RWPE2 (cell line): ENCODE data around the gene PTCD3.

ENCODE experiments used
- ATAC-seq: fragments of 200-7000 bp; cut with Tn5 transposase; 3 replicates; pipeline ENCODE4 v1.9.1; 2021; ENCODE audit warnings: low read depth
- DNase-seq: peaks from one replicate; pipeline ENCODE4 v3.0.0-alpha.2; 2020; ENCODE audit warnings: low spot score
- H3K27ac ChIP-seq: fragments of 450-650 bp; 2 replicates; pipeline ENCODE4 v1.5.1; 2017; ENCODE audit warnings: mild to moderate bottlenecking; ENCODE audit not compliant: poor library complexity, severe bottlenecking
- H3K27me3 ChIP-seq: fragments of 250-450 bp; sonication (Bioruptor Pico); 2 replicates; pipeline ENCODE4 v1.5.1; 2021; ENCODE audit warnings: mild to moderate bottlenecking, moderate library complexity; ENCODE audit not compliant: insufficient read depth, poor library complexity, severe bottlenecking
- H3K36me3 ChIP-seq: fragments of 250-450 bp; sonication (Bioruptor Pico); 2 replicates; pipeline ENCODE4 v1.5.1; 2020; ENCODE audit warnings: low read depth, mild to moderate bottlenecking, moderate library complexity
- H3K4me1 ChIP-seq: fragments of 250-450 bp; sonication (Bioruptor Pico); 2 replicates; pipeline ENCODE4 v1.5.1; 2021; ENCODE audit warnings: mild to moderate bottlenecking, moderate library complexity; ENCODE audit not compliant: insufficient read depth, poor library complexity, severe bottlenecking
- H3K4me3 ChIP-seq: fragments of 250-450 bp; sonication (Bioruptor Pico); 2 replicates; pipeline ENCODE4 v1.5.1; 2021; ENCODE audit warnings: mild to moderate bottlenecking, moderate library complexity; ENCODE audit not compliant: severe bottlenecking
- H3K9me3 ChIP-seq: fragments of 250-450 bp; sonication (Bioruptor Pico); 2 replicates; pipeline ENCODE4 v1.5.1; 2021; ENCODE audit warnings: mild to moderate bottlenecking, moderate library complexity; ENCODE audit not compliant: severe bottlenecking
- CTCF ChIP-seq: fragments of 450-650 bp; IDR thresholded peaks from one replicate; pipeline ENCODE4 v1.5.1; 2017; ENCODE audit warnings: mild to moderate bottlenecking, moderate library complexity; ENCODE audit not compliant: poor library complexity, severe bottlenecking

Gene PTCD3

GRCh38 chr2:86160156-86160952 is 54.3 kb downstream of the PTCD3 start:
- Histone ChIP-seq H3K27ac (no peak overlapping the region), H3K4me1 (no peaks in the 10 kb centered on the region), H3K9me3 (no peaks in the 10 kb centered on the region), H3K36me3 (peaks cover 96% of the 10 kb centered on the region), H3K4me3 (no peak overlapping the region), H3K27me3 (no peaks in the 10 kb centered on the region)
- ATAC-seq, result no peak
- no peak for DNase-seq
- no peak for TF ChIP-seq CTCF

GRCh38 chr2:86170449-86170848 is 64.4 kb downstream of the PTCD3 start:
- no peak for TF ChIP-seq CTCF
- Histone ChIP-seq H3K27me3 (no peaks in the 10 kb centered on the region), H3K4me1 (no peaks in the 10 kb centered on the region), H3K4me3 (no peak overlapping the region), H3K27ac (no peak overlapping the region), H3K36me3 (peaks cover 85% of the 10 kb centered on the region), H3K9me3 (peaks cover 2% of the 10 kb centered on the region)
- ATAC-seq (no peak), DNase-seq (no peak)

DNA sequence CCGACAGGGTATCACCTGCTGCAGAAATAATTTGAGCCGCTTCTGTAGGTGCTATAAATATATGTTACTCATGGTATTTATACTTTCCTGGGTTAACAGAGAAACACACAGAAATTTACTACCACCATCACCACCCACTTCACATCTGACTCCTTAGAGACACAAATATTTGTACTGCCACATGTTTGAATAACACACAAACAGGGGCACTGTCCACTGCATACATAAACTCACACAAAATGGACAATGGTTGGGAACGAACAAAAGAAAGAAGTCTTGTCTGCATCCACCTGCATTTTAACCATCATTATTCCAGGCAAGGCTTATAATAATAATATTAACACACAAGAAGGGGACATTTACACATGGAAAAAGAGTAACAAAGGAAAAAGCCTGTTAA is 65.3 kb downstream of the PTCD3 start:
- Histone ChIP-seq H3K27me3 (no peaks in the 10 kb centered on the region), H3K36me3 (peaks cover 85% of the 10 kb centered on the region), H3K9me3 (peaks cover 2% of the 10 kb centered on the region), H3K27ac (no peak overlapping the region), H3K4me1 (no peaks in the 10 kb centered on the region), H3K4me3 (no peak overlapping the region)
- no peak for TF ChIP-seq CTCF
- ATAC-seq, result no peak
- no peak for DNase-seq

DNA sequence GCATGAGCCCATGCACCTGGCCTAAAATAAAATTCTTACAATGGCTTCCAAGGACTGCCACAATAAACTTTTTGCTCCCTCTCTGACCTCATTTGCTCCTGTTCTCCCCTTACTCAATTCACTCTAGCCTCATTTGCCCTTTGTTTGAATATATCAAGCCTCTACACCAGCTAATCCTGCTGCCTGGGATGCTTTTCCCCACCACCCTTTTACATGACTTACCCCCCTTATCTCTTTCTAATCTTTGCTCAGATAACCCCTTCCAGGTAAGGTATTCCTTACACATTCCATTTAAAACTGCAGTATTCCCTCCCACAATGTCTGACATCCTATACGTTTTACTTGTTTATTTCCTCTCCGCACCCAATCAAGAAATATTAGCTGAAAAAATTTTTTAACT is 66.6 kb downstream of the PTCD3 start:
- Histone ChIP-seq H3K27me3 (no peaks in the 10 kb centered on the region), H3K4me1 (no peaks in the 10 kb centered on the region), H3K27ac (no peak overlapping the region), H3K4me3 (no peak overlapping the region), H3K9me3 (peaks cover 2% of the 10 kb centered on the region), H3K36me3 (peaks cover 89% of the 10 kb centered on the region)
- no peak for ATAC-seq
- no peak for DNase-seq
- TF ChIP-seq CTCF, result no peak

- Histone ChIP-seq H3K36me3 (peaks cover 87% of the 10 kb centered on the region), H3K4me3 (no peak overlapping the region), H3K27me3 (no peaks in the 10 kb centered on the region), H3K9me3 (peaks cover 2% of the 10 kb centered on the region), H3K27ac (no peak overlapping the region), H3K4me1 (no peaks in the 10 kb centered on the region)
- no peak for TF ChIP-seq CTCF
- DNase-seq (no peak), ATAC-seq (no peak)
These were observed 68.4 kb downstream of the PTCD3 start for GRCh38 chr2:86174445-86174844.
